HepG2 (cell line): ENCODE measurements around the gene GFER. TPM values are rescaled to one million over a fixed set of nuclear protein-coding genes. Genes with fewer than 3 reads are reported as not detected.
A peak's percentile ranks its signal among the peaks of the same experiment; 100 is the strongest.

Experiments
- ATF7 ChIP-seq, 2 experiments: fragments of 450-650 bp in 1 of 2; sonication (generic) in 1 of 2; formaldehyde crosslinking in 1 of 2; IDR thresholded peaks; 2 replicates each; pipeline versions ENCODE4 v1.4.0 to v1.6.1; 2016 to 2020; ENCODE audit warnings: antibody characterized with exemption in 1 of 2, mild to moderate bottlenecking in 1 of 2, missing genetic modification reagents in 1 of 2
- ISL2 ChIP-seq: sonication (generic); formaldehyde crosslinking; IDR thresholded peaks from 2 replicates; pipeline ENCODE4 v1.5.0; 2020; ENCODE audit warnings: missing genetic modification reagents
- KLF12 ChIP-seq: sonication (generic); formaldehyde crosslinking; IDR thresholded peaks from 2 replicates; pipeline ENCODE4 v1.4.0; 2020; ENCODE audit warnings: missing genetic modification reagents, borderline replicate concordance
- PPARG ChIP-seq: conservative IDR thresholded peaks from 2 replicates; pipeline ENCODE4 v1.6.1; 2016; ENCODE audit warnings: missing biosample characterization, missing genetic modification reagents
- REL ChIP-seq: sonication (generic); formaldehyde crosslinking; conservative IDR thresholded peaks from 2 replicates; pipeline ENCODE4 v1.8.0; 2022; ENCODE audit warnings: mild to moderate bottlenecking, missing genetic modification reagents, moderate library complexity
- SP1 ChIP-seq, 2 experiments: fragments of 450-650 bp in 1 of 2; sonication (generic) in 1 of 2; formaldehyde crosslinking in 1 of 2; IDR thresholded peaks; 2 replicates each; pipeline versions ENCODE4 v1.4.0 to v1.6.1; 2016 to 2020; ENCODE audit warnings: missing genetic modification reagents in 1 of 2
- ZKSCAN8 ChIP-seq: IDR thresholded peaks from 2 replicates; pipeline ENCODE4 v1.6.1; 2016; ENCODE audit warnings: borderline replicate concordance, missing genetic modification reagents, missing compliant biosample characterization
- ZNF33B ChIP-seq: sonication (generic); formaldehyde crosslinking; IDR thresholded peaks from 2 replicates; pipeline ENCODE4 v1.5.1; 2020; ENCODE audit warnings: mild to moderate bottlenecking, missing genetic modification reagents
- ZNF7 ChIP-seq: IDR thresholded peaks from 2 replicates; pipeline ENCODE4 v1.6.1; 2016; ENCODE audit warnings: missing biosample characterization, missing genetic modification reagents
- ZNF777 ChIP-seq: sonication (generic); formaldehyde crosslinking; IDR thresholded peaks from 2 replicates; pipeline ENCODE4 v1.4.0; 2020; ENCODE audit warnings: missing genetic modification reagents
- ZNF83 ChIP-seq: sonication (generic); formaldehyde crosslinking; IDR thresholded peaks from 2 replicates; pipeline ENCODE4 v1.4.0; 2020; ENCODE audit warnings: missing genetic modification reagents, mild to moderate bottlenecking, borderline replicate concordance
- ZSCAN20 ChIP-seq: sonication (generic); formaldehyde crosslinking; IDR thresholded peaks from 2 replicates; pipeline ENCODE4 v1.4.0; 2020; ENCODE audit warnings: missing genetic modification reagents, mild to moderate bottlenecking, borderline replicate concordance
- polyA plus RNA-seq, 8 experiments: library from polyadenylated mRNA; depleted of rRNA in 3 of 8; stranded (reverse) in 7 of 8; unstranded in 1 of 8; fragments of >200 nt; fragmentation: Illumina TruSeq in 4 of 8; extraction: Trizol in 4 of 8; gene quantifications; 2 replicates each; pipeline versions ENCODE4 v1.2.1 to v1.2.3, GENCODE V29; 2011 to 2016; ENCODE audit warnings: low read depth in 4 of 8, missing spikeins in 1 of 8, mixed read lengths in 1 of 8; ENCODE audit not compliant: insufficient read depth in 1 of 8
- total RNA-seq, 5 experiments: library from RNA; depleted of rRNA; stranded (reverse); fragments of >200 nt; fragmentation: Illumina TruSeq; extraction: Trizol; gene quantifications; 2 replicates each; pipeline ENCODE4 v1.2.3, GENCODE V29; 2016; ENCODE audit warnings: low read depth in 1 of 5
- TF ChIP-seq, protein P1 (sequence below): sonication (generic); formaldehyde crosslinking; IDR thresholded peaks from 2 replicates; pipeline ENCODE4 v1.4.0; 2020; ENCODE audit warnings: mild to moderate bottlenecking, low read depth, missing genetic modification reagents
- TF ChIP-seq, protein P2 (sequence below): sonication (generic); formaldehyde crosslinking; IDR thresholded peaks from 2 replicates; pipeline ENCODE4 v1.4.0; 2020; ENCODE audit warnings: missing genetic modification reagents
- TF ChIP-seq, protein P3 (sequence below): sonication (generic); formaldehyde crosslinking; IDR thresholded peaks from 2 replicates; pipeline ENCODE4 v1.8.1; 2023; ENCODE audit warnings: mild to moderate bottlenecking, inconsistent platforms, moderate library complexity, missing genetic modification reagents, borderline replicate concordance
- TF ChIP-seq, protein P4 (sequence below): sonication (generic); formaldehyde crosslinking; IDR thresholded peaks from 2 replicates; pipeline ENCODE4 v1.8.0; 2022; ENCODE audit warnings: mild to moderate bottlenecking, missing genetic modification reagents
- TF ChIP-seq, protein P5 (sequence below): sonication (generic); formaldehyde crosslinking; IDR thresholded peaks from 2 replicates; pipeline ENCODE4 v1.4.0; 2020; ENCODE audit warnings: mild to moderate bottlenecking, missing genetic modification reagents
- TF ChIP-seq, protein P6 (sequence below): IDR thresholded peaks from 2 replicates; pipeline ENCODE4 v1.6.1; 2016

The GFER gene
- total and polyA plus RNA-seq, 2 of the 13 experiments (the other 11 are each of a cell fraction or from before 2014, with no cell fraction given): 28.6 to 71.7 TPM

DNA sequence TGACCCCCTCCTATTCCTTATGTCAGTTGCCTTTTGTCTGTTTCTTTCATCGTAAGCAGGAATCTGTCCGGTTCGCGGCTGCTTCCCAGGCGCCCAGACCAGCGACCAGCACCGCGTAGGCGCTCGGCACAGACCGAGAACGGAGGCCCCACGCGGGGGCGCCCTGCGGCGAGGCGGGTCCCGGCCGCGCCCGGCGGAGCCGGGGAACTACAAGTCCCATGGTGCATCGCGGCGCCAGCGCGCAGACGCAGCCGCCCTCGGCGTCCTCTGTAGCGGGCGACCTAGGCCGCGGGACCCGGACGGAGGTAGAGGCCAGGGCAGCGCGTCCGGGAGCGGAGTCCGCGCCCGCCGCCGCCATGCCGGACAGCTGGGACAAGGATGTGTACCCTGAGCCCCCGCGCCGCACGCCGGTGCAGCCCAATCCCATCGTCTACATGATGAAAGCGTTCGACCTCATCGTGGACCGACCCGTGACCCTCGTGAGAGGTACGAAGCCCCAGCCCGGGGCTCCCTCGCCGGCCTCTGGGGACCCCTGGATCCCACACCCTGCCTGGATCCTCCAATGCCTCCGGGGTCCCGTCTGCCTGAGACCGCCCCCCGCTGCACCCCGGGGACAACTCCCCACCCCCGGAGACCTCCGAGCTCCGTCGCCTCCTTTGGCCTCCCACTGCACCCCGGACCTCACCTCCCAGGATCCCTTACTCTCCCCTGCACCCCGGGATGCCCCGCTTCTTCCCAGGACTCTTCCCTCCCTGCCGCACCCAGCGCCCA, 24.5 kb upstream of the GFER start, which contains the start of gene NDUFB10 (continued):
- TF ChIP-seq, protein P1, sequence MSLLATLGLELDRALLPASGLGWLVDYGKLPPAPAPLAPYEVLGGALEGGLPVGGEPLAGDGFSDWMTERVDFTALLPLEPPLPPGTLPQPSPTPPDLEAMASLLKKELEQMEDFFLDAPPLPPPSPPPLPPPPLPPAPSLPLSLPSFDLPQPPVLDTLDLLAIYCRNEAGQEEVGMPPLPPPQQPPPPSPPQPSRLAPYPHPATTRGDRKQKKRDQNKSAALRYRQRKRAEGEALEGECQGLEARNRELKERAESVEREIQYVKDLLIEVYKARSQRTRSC (CRISPR knock-in tag): 0 out of 2 replicates have a peak, but pooled peaks have one; percentile 56
- TF ChIP-seq, protein P2, sequence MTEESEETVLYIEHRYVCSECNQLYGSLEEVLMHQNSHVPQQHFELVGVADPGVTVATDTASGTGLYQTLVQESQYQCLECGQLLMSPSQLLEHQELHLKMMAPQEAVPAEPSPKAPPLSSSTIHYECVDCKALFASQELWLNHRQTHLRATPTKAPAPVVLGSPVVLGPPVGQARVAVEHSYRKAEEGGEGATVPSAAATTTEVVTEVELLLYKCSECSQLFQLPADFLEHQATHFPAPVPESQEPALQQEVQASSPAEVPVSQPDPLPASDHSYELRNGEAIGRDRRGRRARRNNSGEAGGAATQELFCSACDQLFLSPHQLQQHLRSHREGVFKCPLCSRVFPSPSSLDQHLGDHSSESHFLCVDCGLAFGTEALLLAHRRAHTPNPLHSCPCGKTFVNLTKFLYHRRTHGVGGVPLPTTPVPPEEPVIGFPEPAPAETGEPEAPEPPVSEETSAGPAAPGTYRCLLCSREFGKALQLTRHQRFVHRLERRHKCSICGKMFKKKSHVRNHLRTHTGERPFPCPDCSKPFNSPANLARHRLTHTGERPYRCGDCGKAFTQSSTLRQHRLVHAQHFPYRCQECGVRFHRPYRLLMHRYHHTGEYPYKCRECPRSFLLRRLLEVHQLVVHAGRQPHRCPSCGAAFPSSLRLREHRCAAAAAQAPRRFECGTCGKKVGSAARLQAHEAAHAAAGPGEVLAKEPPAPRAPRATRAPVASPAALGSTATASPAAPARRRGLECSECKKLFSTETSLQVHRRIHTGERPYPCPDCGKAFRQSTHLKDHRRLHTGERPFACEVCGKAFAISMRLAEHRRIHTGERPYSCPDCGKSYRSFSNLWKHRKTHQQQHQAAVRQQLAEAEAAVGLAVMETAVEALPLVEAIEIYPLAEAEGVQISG (CRISPR knock-in tag): peak; percentile 98
- TF ChIP-seq ZNF7 (CRISPR knock-in tag) (no peak), REL (CRISPR knock-in tag) (no peak), PPARG (CRISPR knock-in tag) (0 out of 2 replicates have a peak, but pooled peaks have one; percentile 42), ZSCAN20 (CRISPR knock-in tag) (peak; percentile 84; the same call in 1 of the 2 replicates), ZKSCAN8 (peak; percentile 31; the same call in 1 of the 2 replicates), ATF7 (IDR thresholded peaks at IDR 0.05) (no peak), ATF7 (CRISPR knock-in tag; IDR thresholded peaks at IDR 0.05) (0 out of 2 replicates have a peak, but pooled peaks have one; percentile 43), SP1 (IDR thresholded peaks at IDR 0.05) (no peak), SP1 (CRISPR knock-in tag; IDR thresholded peaks at IDR 0.05) (no peak), KLF12 (peak; percentile 87; the same call in 1 of the 2 replicates), ISL2 (CRISPR knock-in tag) (peak; percentile 72; the same call in 1 of the 2 replicates), ZNF83 (CRISPR knock-in tag) (no peak), ZNF33B (CRISPR knock-in tag) (0 out of 2 replicates have a peak, but pooled peaks have one; percentile 76), ZNF777 (CRISPR knock-in tag) (peak; percentile 61; the same call in 1 of the 2 replicates)
- TF ChIP-seq, protein P3, sequence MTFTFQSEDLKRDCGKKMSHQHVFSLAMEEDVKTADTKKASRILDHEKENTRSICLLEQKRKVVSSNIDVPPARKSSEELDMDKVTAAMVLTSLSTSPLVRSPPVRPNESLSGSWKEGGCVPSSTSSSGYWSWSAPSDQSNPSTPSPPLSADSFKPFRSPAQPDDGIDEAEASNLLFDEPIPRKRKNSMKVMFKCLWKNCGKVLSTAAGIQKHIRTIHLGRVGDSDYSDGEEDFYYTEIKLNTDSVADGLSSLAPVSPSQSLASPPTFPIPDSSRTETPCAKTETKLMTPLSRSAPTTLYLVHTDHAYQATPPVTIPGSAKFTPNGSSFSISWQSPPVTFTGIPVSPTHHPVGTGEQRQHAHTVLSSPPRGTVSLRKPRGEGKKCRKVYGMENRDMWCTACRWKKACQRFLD (CRISPR knock-in tag): 0 out of 2 replicates have a peak, but pooled peaks have one; percentile 36
- TF ChIP-seq, protein P4, sequence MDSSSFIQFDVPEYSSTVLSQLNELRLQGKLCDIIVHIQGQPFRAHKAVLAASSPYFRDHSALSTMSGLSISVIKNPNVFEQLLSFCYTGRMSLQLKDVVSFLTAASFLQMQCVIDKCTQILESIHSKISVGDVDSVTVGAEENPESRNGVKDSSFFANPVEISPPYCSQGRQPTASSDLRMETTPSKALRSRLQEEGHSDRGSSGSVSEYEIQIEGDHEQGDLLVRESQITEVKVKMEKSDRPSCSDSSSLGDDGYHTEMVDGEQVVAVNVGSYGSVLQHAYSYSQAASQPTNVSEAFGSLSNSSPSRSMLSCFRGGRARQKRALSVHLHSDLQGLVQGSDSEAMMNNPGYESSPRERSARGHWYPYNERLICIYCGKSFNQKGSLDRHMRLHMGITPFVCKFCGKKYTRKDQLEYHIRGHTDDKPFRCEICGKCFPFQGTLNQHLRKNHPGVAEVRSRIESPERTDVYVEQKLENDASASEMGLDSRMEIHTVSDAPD: 0 out of 2 replicates have a peak, but pooled peaks have one; percentile 51
- TF ChIP-seq, protein P5, sequence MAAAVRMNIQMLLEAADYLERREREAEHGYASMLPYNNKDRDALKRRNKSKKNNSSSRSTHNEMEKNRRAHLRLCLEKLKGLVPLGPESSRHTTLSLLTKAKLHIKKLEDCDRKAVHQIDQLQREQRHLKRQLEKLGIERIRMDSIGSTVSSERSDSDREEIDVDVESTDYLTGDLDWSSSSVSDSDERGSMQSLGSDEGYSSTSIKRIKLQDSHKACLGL (CRISPR knock-in tag): peak; percentile 64; the same call in 1 of the 2 replicates
- TF ChIP-seq, protein P6, sequence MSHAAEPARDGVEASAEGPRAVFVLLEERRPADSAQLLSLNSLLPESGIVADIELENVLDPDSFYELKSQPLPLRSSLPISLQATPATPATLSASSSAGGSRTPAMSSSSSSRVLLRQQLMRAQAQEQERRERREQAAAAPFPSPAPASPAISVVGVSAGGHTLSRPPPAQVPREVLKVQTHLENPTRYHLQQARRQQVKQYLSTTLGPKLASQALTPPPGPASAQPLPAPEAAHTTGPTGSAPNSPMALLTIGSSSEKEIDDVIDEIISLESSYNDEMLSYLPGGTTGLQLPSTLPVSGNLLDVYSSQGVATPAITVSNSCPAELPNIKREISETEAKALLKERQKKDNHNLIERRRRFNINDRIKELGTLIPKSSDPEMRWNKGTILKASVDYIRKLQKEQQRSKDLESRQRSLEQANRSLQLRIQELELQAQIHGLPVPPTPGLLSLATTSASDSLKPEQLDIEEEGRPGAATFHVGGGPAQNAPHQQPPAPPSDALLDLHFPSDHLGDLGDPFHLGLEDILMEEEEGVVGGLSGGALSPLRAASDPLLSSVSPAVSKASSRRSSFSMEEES (CRISPR knock-in tag): peak; percentile 13; the same call in 1 of the 2 replicates
